ENCODE results near the gene CCDC88B. TPM values are rescaled to one million over a fixed set of nuclear protein-coding genes. Genes with fewer than 3 reads are reported as not detected.

Gene CCDC88B
- total and polyA plus RNA-seq, 9 of the 15 experiments (the other 6 are each of a cell fraction or from before 2014, with no cell fraction given), result 0.13 to 18.1 (median 7.9) TPM

- TF ChIP-seq ZC3H11A (IDR thresholded peaks at IDR 0.05; ENCODE audit: low read depth, low read length) (no peak), RB1 (IDR thresholded peaks at IDR 0.05; ENCODE audit: low read depth) (peak; percentile 87), ZNF174 (CRISPR knock-in tag; IDR thresholded peaks at IDR 0.05) (no peak), MAX (CRISPR knock-in tag; IDR thresholded peaks at IDR 0.05) (peak; percentile 75; the same call in 1 of the 2 replicates), GABPA (tag; conservative IDR thresholded peaks at IDR 0.05; ENCODE audit: low read depth) (peak; percentile 52), RFX7 (CRISPR knock-in tag; IDR thresholded peaks at IDR 0.05) (no peak), EP400 (IDR thresholded peaks at IDR 0.05) (peak; percentile 75), ZNF57 (CRISPR knock-in tag; IDR thresholded peaks at IDR 0.05) (no peak), GTF2F1 (IDR thresholded peaks at IDR 0.05; ENCODE audit: low read depth, low read length) (no peak), POLR3A (IDR thresholded peaks at IDR 0.05; ENCODE audit: borderline replicate concordance, extremely low read depth, insufficient read depth, insufficient read length) (no peak), SMAD1 (IDR thresholded peaks at IDR 0.05; ENCODE audit: low read depth, low read length, partially characterized antibody) (no peak), HOMEZ (CRISPR knock-in tag; IDR thresholded peaks at IDR 0.05) (no peak), OTX1 (CRISPR knock-in tag; IDR thresholded peaks at IDR 0.05) (no peak), ZNF12 (CRISPR knock-in tag; IDR thresholded peaks at IDR 0.05) (no peak)
- TF ChIP-seq, protein P1, sequence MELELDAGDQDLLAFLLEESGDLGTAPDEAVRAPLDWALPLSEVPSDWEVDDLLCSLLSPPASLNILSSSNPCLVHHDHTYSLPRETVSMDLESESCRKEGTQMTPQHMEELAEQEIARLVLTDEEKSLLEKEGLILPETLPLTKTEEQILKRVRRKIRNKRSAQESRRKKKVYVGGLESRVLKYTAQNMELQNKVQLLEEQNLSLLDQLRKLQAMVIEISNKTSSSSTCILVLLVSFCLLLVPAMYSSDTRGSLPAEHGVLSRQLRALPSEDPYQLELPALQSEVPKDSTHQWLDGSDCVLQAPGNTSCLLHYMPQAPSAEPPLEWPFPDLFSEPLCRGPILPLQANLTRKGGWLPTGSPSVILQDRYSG (tag; conservative IDR thresholded peaks at IDR 0.05; ENCODE audit: low read depth), result no peak
- TF ChIP-seq, protein P2, sequence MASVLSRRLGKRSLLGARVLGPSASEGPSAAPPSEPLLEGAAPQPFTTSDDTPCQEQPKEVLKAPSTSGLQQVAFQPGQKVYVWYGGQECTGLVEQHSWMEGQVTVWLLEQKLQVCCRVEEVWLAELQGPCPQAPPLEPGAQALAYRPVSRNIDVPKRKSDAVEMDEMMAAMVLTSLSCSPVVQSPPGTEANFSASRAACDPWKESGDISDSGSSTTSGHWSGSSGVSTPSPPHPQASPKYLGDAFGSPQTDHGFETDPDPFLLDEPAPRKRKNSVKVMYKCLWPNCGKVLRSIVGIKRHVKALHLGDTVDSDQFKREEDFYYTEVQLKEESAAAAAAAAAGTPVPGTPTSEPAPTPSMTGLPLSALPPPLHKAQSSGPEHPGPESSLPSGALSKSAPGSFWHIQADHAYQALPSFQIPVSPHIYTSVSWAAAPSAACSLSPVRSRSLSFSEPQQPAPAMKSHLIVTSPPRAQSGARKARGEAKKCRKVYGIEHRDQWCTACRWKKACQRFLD (CRISPR knock-in tag; IDR thresholded peaks at IDR 0.05), result no peak
- TF ChIP-seq, protein P3, sequence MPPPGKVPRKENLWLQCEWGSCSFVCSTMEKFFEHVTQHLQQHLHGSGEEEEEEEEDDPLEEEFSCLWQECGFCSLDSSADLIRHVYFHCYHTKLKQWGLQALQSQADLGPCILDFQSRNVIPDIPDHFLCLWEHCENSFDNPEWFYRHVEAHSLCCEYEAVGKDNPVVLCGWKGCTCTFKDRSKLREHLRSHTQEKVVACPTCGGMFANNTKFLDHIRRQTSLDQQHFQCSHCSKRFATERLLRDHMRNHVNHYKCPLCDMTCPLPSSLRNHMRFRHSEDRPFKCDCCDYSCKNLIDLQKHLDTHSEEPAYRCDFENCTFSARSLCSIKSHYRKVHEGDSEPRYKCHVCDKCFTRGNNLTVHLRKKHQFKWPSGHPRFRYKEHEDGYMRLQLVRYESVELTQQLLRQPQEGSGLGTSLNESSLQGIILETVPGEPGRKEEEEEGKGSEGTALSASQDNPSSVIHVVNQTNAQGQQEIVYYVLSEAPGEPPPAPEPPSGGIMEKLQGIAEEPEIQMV (tag; conservative IDR thresholded peaks at IDR 0.05; ENCODE audit: low read depth), result no peak
Measured at GRCh38 chr11:64355078-64355940, 15.3 kb downstream of the CCDC88B start (continued).
